K562 (cell line): ENCODE measurements around the gene NAALAD2. TPM values are rescaled to one million over a fixed set of nuclear protein-coding genes. Genes with fewer than 3 reads are reported as not detected.

ENCODE experiments used
- BCOR ChIP-seq: fragments of 450-650 bp; IDR thresholded peaks from 2 replicates; pipeline ENCODE4 v1.6.1; 2016
- HDAC6 ChIP-seq: IDR thresholded peaks from 2 replicates; pipeline ENCODE4 v1.6.1; 2012; ENCODE audit warnings: low read depth, mild to moderate bottlenecking, control low read depth, inconsistent platforms, low read length, moderate library complexity
- HNRNPUL1 ChIP-seq: fragments of 200-400 bp; formaldehyde crosslinking; IDR thresholded peaks from 2 replicates; pipeline ENCODE4 v1.6.1; 2017; ENCODE audit warnings: low read length
- MCM7 ChIP-seq, 2 experiments: fragments of 450-650 bp; IDR thresholded peaks; 2 replicates each; pipeline ENCODE4 v1.6.1; 2016 to 2018
- NRF1 ChIP-seq, 2 experiments: fragments of 450-650 bp; IDR thresholded peaks in 1 of 2; conservative IDR thresholded peaks in 1 of 2; 2 replicates each; pipeline ENCODE4 v1.6.1; 2014; ENCODE audit warnings: mild to moderate bottlenecking in 2 of 2
- ZBTB17 ChIP-seq: fragments of 450-650 bp; formaldehyde crosslinking; IDR thresholded peaks from 2 replicates; pipeline ENCODE4 v1.4.0; 2020; ENCODE audit warnings: mild to moderate bottlenecking
- ZC3H8 ChIP-seq: fragments of 450-650 bp; IDR thresholded peaks from 2 replicates; pipeline ENCODE4 v1.6.1; 2017
- ZNF134 ChIP-seq: fragments of 250-450 bp; sonication (Bioruptor Pico); conservative IDR thresholded peaks from 2 replicates; pipeline ENCODE4 v1.4.0; 2020
- ZNF431 ChIP-seq: sonication (generic); formaldehyde crosslinking; IDR thresholded peaks from 2 replicates; pipeline ENCODE4 v1.8.0; 2022; ENCODE audit warnings: mild to moderate bottlenecking, missing genetic modification reagents
- ZNF644 ChIP-seq: fragments of 200-800 bp; sonication (Bioruptor generic); IDR thresholded peaks from 2 replicates; pipeline ENCODE4 v1.6.1; 2016; ENCODE audit warnings: low read depth, missing genetic modification characterization, missing compliant biosample characterization
- polyA plus RNA-seq, 8 experiments: library from polyadenylated mRNA; depleted of rRNA in 4 of 8; stranded (reverse) in 5 of 8; unstranded in 3 of 8; fragments of >200 nt; fragmentation: Nextera tagmentation in 2 of 8; fragmentation: Illumina TruSeq in 1 of 8; extraction: Ambion mirVana in 2 of 8; extraction: Trizol in 1 of 8; gene quantifications; 2 replicates each; pipeline versions ENCODE4 v1.2.1 to v1.2.3, GENCODE V29; 2011 to 2014; ENCODE audit warnings: inconsistent platforms in 1 of 8, missing spikeins in 1 of 8
- total RNA-seq, 7 experiments: library from RNA; depleted of rRNA in 6 of 7; stranded (reverse); fragments of >200 nt in 6 of 7; fragmentation: Illumina TruSeq in 2 of 7; extraction: Trizol in 2 of 7; gene quantifications; 2 replicates each; pipeline versions ENCODE4 v1.2.1 to v1.2.3, GENCODE V29; 2011 to 2021; ENCODE audit warnings: low replicate concordance in 1 of 7
- TF ChIP-seq, protein P1 (sequence below): sonication (generic); formaldehyde crosslinking; IDR thresholded peaks from 2 replicates; pipeline ENCODE4 v1.8.0; 2022; ENCODE audit warnings: mild to moderate bottlenecking, missing genetic modification reagents
- TF ChIP-seq, protein P2 (sequence below): fragments of 450-650 bp; IDR thresholded peaks from 2 replicates; pipeline ENCODE4 v1.6.1; 2017; ENCODE audit warnings: antibody characterized with exemption

Gene NAALAD2
- total and polyA plus RNA-seq, 9 of the 15 experiments (the other 6 are each of a cell fraction or from before 2014, with no cell fraction given) = 0.05 to 0.24 (median 0.12) TPM

DNA sequence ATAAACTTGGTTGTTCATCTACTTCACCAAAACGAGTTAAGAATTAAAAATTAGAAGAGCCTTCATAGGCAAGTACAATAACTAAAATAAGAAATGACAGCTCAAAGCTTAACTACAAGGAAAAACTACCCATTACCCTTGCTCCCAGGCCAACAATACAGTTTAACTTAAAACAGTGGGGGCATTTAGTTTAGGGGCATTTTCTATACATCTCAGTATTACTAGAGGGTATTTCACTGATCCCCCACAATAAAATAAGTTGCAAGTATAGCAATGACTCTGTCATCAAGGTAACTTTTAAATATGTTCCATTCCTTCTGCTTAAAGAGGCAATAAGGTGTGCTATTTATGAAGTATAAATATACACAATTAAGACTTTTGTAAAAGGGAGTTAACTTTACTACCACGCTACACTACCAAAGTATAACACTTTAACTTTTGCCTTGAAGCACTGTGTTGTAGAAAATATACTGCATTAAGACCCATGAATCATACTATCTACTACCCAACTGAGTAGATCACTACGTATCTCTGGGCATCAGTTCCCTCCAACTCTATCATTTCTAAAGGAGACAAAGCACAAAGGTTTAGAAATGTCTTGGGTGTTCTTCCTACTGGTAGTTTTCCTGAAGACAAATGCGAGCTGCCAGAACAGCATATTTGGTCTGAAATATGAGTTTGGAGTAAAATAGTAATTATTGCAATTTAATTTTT lies 58.6 kb downstream of the NAALAD2 start (continued):
- TF ChIP-seq, protein P1, sequence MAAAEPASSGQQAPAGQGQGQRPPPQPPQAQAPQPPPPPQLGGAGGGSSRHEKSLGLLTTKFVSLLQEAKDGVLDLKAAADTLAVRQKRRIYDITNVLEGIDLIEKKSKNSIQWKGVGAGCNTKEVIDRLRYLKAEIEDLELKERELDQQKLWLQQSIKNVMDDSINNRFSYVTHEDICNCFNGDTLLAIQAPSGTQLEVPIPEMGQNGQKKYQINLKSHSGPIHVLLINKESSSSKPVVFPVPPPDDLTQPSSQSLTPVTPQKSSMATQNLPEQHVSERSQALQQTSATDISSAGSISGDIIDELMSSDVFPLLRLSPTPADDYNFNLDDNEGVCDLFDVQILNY = no peak
- TF ChIP-seq ZNF134 (CRISPR knock-in tag) = no peak
- no peak for TF ChIP-seq BCOR
- no peak for TF ChIP-seq MCM7 (IDR thresholded peaks at IDR 0.05)
- TF ChIP-seq, protein P2, sequence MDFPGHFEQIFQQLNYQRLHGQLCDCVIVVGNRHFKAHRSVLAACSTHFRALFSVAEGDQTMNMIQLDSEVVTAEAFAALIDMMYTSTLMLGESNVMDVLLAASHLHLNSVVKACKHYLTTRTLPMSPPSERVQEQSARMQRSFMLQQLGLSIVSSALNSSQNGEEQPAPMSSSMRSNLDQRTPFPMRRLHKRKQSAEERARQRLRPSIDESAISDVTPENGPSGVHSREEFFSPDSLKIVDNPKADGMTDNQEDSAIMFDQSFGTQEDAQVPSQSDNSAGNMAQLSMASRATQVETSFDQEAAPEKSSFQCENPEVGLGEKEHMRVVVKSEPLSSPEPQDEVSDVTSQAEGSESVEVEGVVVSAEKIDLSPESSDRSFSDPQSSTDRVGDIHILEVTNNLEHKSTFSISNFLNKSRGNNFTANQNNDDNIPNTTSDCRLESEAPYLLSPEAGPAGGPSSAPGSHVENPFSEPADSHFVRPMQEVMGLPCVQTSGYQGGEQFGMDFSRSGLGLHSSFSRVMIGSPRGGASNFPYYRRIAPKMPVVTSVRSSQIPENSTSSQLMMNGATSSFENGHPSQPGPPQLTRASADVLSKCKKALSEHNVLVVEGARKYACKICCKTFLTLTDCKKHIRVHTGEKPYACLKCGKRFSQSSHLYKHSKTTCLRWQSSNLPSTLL = no peak
- no peak for TF ChIP-seq ZNF644 (tag)
- TF ChIP-seq NRF1 (conservative IDR thresholded peaks at IDR 0.05 in 1 of 2, IDR thresholded peaks at IDR 0.05 in 1 of 2) = no peak
- TF ChIP-seq ZC3H8 = no peak
- TF ChIP-seq HDAC6 = no peak
- TF ChIP-seq ZNF431 (CRISPR knock-in tag) = no peak
- TF ChIP-seq ZBTB17 (CRISPR knock-in tag) = no peak
- TF ChIP-seq HNRNPUL1 = no peak
